NCI-H1105 treated with DMSO at 0.1 percent for 48 hours (cell line): ENCODE results near the gene PYCARD.
A peak's percentile ranks its signal among the peaks of the same experiment; 100 is the strongest.
"Not testable (repeated sequence)": the region's sequence is repeated elsewhere in the genome, so short reads cannot be mapped to it uniquely, and the experiment has no call there.

Experiments
- DNase-seq: peaks from one replicate; lab custom pipeline; 2025; lab: John Stamatoyannopoulos, UW

The PYCARD gene

GRCh38 chr16:31190818-31191444, 11.6 kb downstream of the PYCARD start:
- no peak for DNase-seq

GRCh38 chr16:31190061-31190460, 12.5 kb downstream of the PYCARD start:
- no peak for DNase-seq

GRCh38 chr16:31189412-31189778, 13.2 kb downstream of the PYCARD start:
- no peak for DNase-seq

GRCh38 chr16:31188450-31189411, 13.8 kb downstream of the PYCARD start:
- DNase-seq, result no peak

- no peak for DNase-seq
These were observed 14.8 kb downstream of the PYCARD start for GRCh38 chr16:31187808-31188189.

- no peak for DNase-seq
These were observed 15.4 kb downstream of the PYCARD start for GRCh38 chr16:31186930-31187807.

- DNase-seq, result no peak
These were observed 16.4 kb downstream of the PYCARD start for GRCh38 chr16:31186176-31186575.

GRCh38 chr16:31185339-31185738, 17.2 kb downstream of the PYCARD start:
- DNase-seq, result no peak

GRCh38 chr16:31184888-31185287, 17.7 kb downstream of the PYCARD start:
- DNase-seq, result no peak

GRCh38 chr16:31183432-31184428, 18.8 kb downstream of the PYCARD start:
- no peak for DNase-seq

GRCh38 chr16:31182391-31182790, 20.2 kb downstream of the PYCARD start:
- no peak for DNase-seq

GRCh38 chr16:31181102-31181830, 21.3 kb downstream of the PYCARD start:
- DNase-seq, result no peak

GRCh38 chr16:31179747-31180459, 22.7 kb downstream of the PYCARD start, which contains the start of gene FUS:
TSS of gene FUS (plus strand) at chr16:31180139. CDS start at chr16:31180215, 76 bp downstream.
- DNase-seq, result peak; percentile 73

GRCh38 chr16:31179219-31179746, 23.3 kb downstream of the PYCARD start:
- no peak for DNase-seq

GRCh38 chr16:31177136-31177535, 25.4 kb downstream of the PYCARD start:
- DNase-seq, result no peak

- DNase-seq, result not testable (repeated sequence)
These were observed 32.5 kb downstream of the PYCARD start for GRCh38 chr16:31170048-31170447.

GRCh38 chr16:31168848-31169247, 33.7 kb downstream of the PYCARD start:
- DNase-seq, result no peak

GRCh38 chr16:31167315-31167714, 35.2 kb downstream of the PYCARD start:
- DNase-seq, result no peak

GRCh38 chr16:31157136-31157535, 45.4 kb downstream of the PYCARD start:
- no peak for DNase-seq
